Mesodermal cell (in vitro differentiated cells): ENCODE data around the gene C2.
"Not testable (repeated sequence)": the region's sequence is repeated elsewhere in the genome, so short reads cannot be mapped to it uniquely, and the experiment has no call there.

Experiments
- H3K27ac ChIP-seq: 2 replicates; pipeline ENCODE4 v1.7.0; 2013; ENCODE audit warnings: mild to moderate bottlenecking, low read depth, low read length, moderate library complexity; ENCODE audit not compliant: severe bottlenecking
- H3K36me3 ChIP-seq: 2 replicates; pipeline ENCODE4 v1.7.1; 2013; ENCODE audit warnings: mild to moderate bottlenecking, low read length, moderate library complexity; ENCODE audit not compliant: control insufficient read depth, insufficient read depth
- H3K4me1 ChIP-seq: one replicate; pipeline ENCODE4 v1.7.1; 2013; ENCODE audit warnings: mild to moderate bottlenecking, low read length; ENCODE audit not compliant: insufficient read depth, control insufficient read depth, poor library complexity, severe bottlenecking
- H3K4me3 ChIP-seq: 2 replicates; pipeline ENCODE4 v1.7.0; 2013; ENCODE audit warnings: low read length, control low read depth, mild to moderate bottlenecking; ENCODE audit not compliant: insufficient read depth, poor library complexity, severe bottlenecking; ENCODE audit errors: extremely low read depth
- H3K9me3 ChIP-seq: 2 replicates; pipeline ENCODE4 v1.7.1; 2013; ENCODE audit warnings: mild to moderate bottlenecking, low read length, moderate library complexity; ENCODE audit not compliant: control insufficient read depth
- WGBS, 2 experiments: methylation state at CpG; one replicate each; pipeline ENCODE4 v1.1.5; 2013; ENCODE audit warnings: missing lambda C conversion rate in 2 of 2; ENCODE audit not compliant: insufficient coverage in 2 of 2; 5-methylcytosine and 5-hydroxymethylcytosine counted together

Gene C2

DNA sequence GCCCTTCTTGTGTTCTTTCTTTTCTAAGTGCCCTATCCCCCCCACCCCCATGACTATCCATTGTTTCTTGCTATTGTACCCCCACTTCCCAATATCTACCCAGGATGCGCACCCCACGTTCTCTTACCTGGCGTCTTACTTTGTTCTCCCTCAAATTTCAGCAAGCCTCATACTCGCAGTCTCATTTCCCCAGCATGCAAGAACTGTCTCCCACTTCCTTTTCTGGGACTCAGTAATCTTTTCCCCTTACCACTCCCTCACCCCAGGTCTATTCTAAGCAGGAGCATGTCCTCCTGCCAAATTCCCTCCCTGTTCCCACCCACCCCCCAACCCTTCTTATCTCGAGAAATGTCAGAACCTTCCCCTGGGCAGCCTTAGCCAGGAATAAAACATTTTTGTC is 28.3 kb upstream of the C2 start:
- 92 to 97% methylated on average over 5 of the region's 5 CpGs for WGBS, 2 experiments
- peaks cover 19% of the 10 kb centered on the region for H3K4me1 ChIP-seq
- H3K27ac ChIP-seq, result no peak overlapping the region
- H3K9me3 ChIP-seq, result no peaks in the 10 kb centered on the region
- peaks cover 27% of the 10 kb centered on the region for H3K36me3 ChIP-seq
- no peak overlapping the region for H3K4me3 ChIP-seq

DNA sequence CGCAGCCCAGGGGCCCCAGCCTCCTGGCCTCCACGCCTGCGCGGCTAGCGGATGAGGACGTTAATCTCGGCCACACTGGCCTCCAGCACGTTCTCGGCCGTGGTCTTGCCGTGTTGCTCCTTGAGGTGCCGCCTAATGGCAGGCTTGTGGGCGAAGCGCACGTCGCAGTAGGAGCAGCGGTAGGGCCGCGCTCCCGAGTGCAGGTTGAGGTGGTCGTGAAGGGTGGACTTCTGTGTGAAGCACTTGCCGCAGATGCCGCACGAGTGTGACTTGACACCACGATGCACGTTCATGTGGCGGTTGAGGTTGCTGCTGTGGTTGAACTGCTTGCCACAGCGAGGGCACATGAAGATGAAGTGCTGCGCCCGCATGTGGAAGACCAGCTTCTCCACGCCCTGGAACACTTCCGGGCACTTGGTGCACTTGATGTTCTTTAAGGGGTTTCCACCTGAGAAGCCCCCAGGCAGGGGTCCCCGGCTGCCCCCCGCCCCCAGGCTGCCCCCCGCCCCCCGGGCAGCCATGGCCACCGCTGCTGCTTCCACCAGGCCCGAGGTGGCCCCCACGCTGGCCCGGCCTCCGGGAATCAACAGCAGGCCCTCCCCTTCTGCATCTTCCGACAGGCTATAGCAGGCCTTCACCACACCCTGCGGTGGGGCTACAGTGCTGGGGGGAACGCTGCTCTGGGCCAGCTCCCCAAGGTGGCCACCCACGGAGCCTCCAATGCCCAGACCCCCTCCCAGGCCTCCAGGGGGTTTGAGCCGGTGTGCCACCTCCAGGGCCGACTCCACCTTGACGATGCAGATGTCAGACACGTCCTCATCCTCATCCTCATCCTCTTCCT is 27.4 kb upstream of the C2 start:
- peaks cover 19% of the 10 kb centered on the region for H3K4me1 ChIP-seq
- WGBS, 2 experiments, result 96% methylated on average over 35 to 40 of the region's 49 CpGs
- peaks cover 18% of the 10 kb centered on the region for H3K36me3 ChIP-seq
- no peak overlapping the region for H3K4me3 ChIP-seq
- no peak overlapping the region for H3K27ac ChIP-seq
- H3K9me3 ChIP-seq, result no peaks in the 10 kb centered on the region

DNA sequence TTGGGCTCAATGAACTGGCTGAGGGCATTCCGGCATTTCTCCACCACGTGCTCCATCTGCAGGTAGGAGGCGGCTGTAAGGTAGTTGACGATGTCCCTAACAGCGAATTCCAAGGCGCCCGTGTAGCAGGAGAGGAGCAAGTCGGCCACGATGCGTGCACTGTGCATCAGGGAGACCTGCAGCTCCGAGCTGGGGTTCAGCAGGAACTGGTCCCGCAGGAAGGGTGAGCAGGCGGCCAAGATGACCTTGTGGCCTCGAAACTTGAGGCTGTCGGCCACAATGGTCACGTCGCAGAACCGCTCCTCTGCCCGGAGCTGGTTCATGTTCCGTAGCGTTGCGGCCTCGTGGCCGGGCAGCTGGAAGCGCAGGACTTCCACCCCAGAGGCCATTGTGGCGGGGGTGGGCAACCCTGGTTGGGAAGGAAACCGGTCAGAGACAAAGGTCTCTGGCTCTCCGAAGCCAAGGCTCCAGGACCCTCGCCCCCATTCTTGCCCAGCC is 26.6 kb upstream of the C2 start:
- 73 to 77% methylated on average over 26 to 29 of the region's 29 CpGs for WGBS, 2 experiments
- Histone ChIP-seq H3K9me3 (no peaks in the 10 kb centered on the region), H3K4me3 (peak overlapping the region; percentile 59), H3K36me3 (peaks cover 9% of the 10 kb centered on the region), H3K4me1 (peaks cover 19% of the 10 kb centered on the region), H3K27ac (peak overlapping the region; percentile 5)

DNA sequence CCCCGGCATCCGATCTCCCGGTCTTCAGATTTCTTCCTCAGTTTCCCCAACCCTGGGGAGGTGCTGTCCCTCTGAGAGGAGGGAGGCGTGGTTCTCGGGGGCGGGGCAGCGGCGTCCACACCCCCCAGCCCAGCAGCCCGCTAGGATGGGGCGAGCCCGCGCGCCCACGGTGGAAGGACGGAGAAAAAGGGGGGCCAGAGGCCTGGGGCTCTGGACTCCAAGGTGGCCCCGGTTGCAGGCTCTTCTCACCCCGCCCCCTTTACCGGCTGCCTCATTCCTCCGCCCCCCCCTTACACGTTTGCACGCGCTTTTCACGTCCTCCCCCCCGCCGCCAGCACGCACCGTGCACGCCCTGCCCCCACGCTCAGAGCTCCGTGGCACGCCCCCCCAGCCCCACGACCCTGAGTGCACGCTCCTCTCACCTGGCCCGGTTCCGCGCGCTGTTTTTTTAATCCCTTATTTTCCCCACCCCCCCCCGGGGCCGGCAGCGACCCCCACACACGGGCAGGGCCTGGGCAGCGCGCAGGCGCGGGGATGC is 26.0 kb upstream of the C2 start:
- H3K27ac ChIP-seq, result peak overlapping the region; percentile 49
- WGBS, 2 experiments, result 10% methylated on average over 16 of the region's 45 CpGs; no CpG with 5 or more reads in 1 of the 2 experiments
- no peaks in the 10 kb centered on the region for H3K9me3 ChIP-seq
- H3K4me1 ChIP-seq, result peaks cover 18% of the 10 kb centered on the region
- H3K4me3 ChIP-seq, result peak overlapping the region; percentile 59
- H3K36me3 ChIP-seq, result peaks cover 4% of the 10 kb centered on the region

DNA sequence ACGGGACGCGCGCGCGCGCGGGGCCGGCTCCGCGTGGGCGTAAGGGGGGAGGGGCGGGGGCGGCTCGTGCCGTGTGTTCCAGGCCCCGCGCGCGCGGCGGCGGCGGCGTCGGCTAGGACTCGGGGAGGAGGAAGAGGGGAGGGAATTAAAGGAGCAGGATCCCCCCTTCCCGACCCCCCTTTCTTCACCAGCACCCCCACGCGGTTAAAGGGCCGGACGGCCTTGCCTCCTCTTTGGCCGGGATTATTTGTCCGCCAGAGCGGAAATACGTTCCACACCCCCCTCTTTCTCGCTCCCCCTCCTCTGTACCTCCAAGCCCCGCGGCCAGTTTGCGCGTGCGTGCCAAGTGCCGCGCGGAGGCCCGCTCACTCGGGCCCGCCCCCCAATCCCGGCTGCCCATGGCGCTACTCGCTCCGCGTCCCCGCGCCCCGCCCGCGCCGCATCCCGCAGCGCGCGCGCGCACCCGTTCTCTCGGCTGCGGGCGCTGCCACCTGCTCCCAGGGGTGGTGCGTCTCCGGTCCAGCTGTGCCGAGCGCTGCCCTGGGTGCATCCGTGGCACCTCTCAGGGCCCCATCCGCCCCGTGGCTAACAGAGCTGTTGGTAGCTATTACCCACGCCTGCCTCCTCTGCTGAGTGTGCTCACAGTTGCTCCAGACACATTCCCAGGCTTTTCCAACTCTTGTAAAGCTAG is 25.4 kb upstream of the C2 start, which contains the start of gene ZBTB12:
Gene ZBTB12, minus strand, starts transcription at position 134 of the 691 bp plus-strand sequence. CDS start 781 bp downstream, outside the sequence.
- Histone ChIP-seq H3K36me3 (peaks cover 3% of the 10 kb centered on the region), H3K4me1 (peaks cover 14% of the 10 kb centered on the region), H3K27ac (peak within 1 kb of the TSS; percentile 49), H3K4me3 (peak within 1 kb of the TSS; percentile 59), H3K9me3 (no peaks in the 10 kb centered on the region)
- WGBS, 2 experiments, result 1 to 2% methylated on average over 31 to 45 of the region's 77 CpGs

DNA sequence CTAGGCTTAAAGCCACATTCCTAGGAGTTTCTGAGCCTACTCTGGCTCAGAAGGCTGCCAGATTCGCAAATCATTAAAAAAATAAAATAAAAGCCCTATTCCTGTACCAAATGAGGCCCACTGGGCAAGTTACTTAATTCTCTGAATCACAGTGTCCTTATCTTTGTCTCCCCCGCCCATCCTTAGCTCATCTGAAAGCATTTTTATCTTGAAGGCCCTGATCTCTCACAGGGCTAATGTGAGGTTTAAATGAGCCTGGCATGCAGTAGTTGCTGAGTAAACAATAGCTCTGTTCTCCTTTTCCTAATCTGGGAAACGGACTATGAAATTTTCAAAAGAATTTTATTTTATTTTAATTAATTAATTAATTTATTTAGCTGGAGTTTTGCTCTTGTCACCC is 23.6 kb upstream of the C2 start:
- Histone ChIP-seq H3K36me3 (peaks cover 3% of the 10 kb centered on the region), H3K4me3 (no peak overlapping the region), H3K9me3 (no peaks in the 10 kb centered on the region), H3K4me1 (peaks cover 10% of the 10 kb centered on the region), H3K27ac (no peak overlapping the region)
- WGBS, 2 experiments, result 80 to 90% methylated on average over 1 of the region's 3 CpGs

DNA sequence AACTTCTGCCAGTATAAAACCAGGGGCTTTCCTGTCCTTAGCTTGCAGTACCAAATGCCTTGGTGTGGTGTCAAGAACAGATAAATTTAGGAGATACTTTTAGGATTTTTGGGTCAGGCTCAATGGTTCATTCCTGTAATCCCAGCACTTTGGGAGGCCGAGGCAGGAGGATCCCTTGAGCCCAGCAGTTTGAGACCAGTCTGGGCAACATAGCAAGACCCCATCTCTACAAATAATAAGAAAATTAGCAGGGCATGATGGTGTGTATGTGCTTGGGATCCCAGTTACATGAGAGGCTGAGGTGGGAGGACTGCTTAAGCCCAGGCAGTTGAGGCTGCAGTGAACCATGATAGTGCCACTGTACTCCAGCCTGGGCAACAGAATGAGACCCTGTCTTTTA is 22.5 kb upstream of the C2 start:
- H3K4me1 ChIP-seq, result peaks cover 2% of the 10 kb centered on the region
- H3K36me3 ChIP-seq, result no peaks in the 10 kb centered on the region
- no peak overlapping the region for H3K4me3 ChIP-seq
- no peaks in the 10 kb centered on the region for H3K9me3 ChIP-seq
- WGBS, 2 experiments, result no CpG with 5 or more reads among the region's 1 CpG
- no peak overlapping the region for H3K27ac ChIP-seq

DNA sequence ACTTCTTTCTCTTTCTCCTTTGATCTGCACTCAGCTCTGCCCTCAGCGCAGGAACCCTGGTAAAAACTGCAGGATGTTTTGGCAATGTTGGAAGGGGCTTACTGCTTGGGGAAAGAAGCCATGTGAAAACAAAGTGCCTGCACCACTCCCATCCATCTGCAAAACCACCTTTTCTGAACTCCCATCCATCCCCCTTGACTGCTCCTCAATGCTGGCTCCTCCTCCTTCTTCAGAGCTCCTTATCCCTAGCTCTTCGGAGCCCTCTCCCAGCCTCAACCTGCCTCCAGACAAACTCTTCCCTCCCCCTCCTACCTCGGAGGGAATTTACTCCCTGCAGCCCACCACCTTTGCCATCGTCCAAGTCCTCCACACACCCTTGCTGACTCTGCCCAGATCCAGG is 21.4 kb upstream of the C2 start:
- H3K36me3 ChIP-seq, result no peaks in the 10 kb centered on the region
- H3K4me1 ChIP-seq, result peaks cover under 1% of the 10 kb centered on the region
- H3K9me3 ChIP-seq, result no peaks in the 10 kb centered on the region
- H3K27ac ChIP-seq, result no peak overlapping the region
- no peak overlapping the region for H3K4me3 ChIP-seq
- 0 to 11% methylated on average over 2 to 3 of the region's 4 CpGs for WGBS, 2 experiments

DNA sequence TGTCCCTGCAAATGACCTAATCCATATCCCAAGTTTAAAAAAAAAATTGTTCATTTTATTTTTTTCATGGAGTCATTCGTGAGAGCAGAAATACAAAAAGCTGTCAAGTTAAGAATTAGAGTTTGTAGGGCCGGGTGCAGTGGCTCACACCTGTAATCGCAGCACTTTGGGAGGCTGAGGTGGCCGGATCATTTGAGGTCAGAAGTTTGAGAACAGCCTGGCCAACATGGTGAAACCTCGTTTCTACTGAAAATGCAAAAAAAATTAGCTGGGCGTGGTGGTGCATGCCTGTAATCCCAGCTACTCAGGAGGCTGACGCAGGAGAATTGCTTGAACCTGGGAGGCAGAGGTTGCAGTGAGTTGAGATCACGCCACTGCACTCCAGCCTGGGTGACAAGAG is 20.8 kb upstream of the C2 start:
- H3K36me3 ChIP-seq, H3K4me3 ChIP-seq, H3K27ac ChIP-seq, H3K4me1 ChIP-seq, H3K9me3 ChIP-seq: not testable (repeated sequence)
- WGBS, 2 experiments, result 88 to 92% methylated on average over 7 of the region's 8 CpGs

DNA sequence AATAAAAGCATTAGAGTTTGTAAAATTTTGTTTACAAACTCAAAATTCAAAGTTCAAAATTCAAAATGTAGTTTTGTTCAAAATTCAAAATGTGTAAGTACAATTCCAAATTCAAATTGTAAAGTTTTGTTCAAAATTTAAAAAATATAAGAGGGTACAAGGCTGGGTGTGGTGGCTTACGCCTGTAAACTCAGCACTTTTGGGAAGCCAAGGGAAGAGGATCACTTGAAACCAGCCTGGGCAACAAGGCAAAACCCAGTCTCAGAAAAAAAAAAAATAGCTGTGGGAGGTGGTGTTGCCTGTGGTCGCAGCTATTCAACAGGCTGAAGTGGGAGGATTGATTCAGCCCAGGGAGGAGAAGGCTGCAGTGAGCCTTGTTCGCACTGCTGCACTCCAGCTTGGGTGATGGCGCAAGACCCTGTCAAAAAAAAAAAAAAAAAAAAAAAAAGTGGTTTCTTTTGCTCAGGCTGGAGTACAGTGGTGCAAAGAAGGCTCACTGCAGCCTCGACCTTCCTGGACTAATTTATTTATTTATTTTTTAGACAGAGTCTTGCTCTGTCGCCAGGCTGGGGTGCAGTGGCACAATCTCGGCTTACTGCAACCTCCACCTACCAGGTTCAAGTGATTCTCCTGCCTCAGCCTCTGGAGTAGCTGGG is 20.2 kb upstream of the C2 start:
- 74 to 100% methylated on average over 2 to 4 of the region's 7 CpGs for WGBS, 2 experiments
- Histone ChIP-seq H3K4me3 (no peak overlapping the region), H3K9me3 (no peaks in the 10 kb centered on the region), H3K36me3 (no peaks in the 10 kb centered on the region), H3K4me1 (no peaks in the 10 kb centered on the region), H3K27ac (no peak overlapping the region)
